D721Med (cell line): Measurements from ENCODE around the gene GZMA.
"Not testable (repeated sequence)": the region's sequence is repeated elsewhere in the genome, so short reads cannot be mapped to it uniquely, and the experiment has no call there.

Experiments used
- DNase-seq: peaks from one replicate; pipeline ENCODE4 v3.0.0; 2011; ENCODE audit warnings: low spot score; ENCODE audit not compliant: insufficient read length
- FAIRE-seq: peaks from 2 replicates; lab custom pipeline; 2011; peaks lifted over from hg19 to GRCh38; lab: Jason Lieb, UNC
- CTCF ChIP-seq: IDR thresholded peaks from 2 replicates; pipeline ENCODE4 v1.5.1; 2012; ENCODE audit warnings: mild to moderate bottlenecking, control low read depth; ENCODE audit not compliant: insufficient read depth; ENCODE audit errors: missing control alignments

Gene GZMA

DNA sequence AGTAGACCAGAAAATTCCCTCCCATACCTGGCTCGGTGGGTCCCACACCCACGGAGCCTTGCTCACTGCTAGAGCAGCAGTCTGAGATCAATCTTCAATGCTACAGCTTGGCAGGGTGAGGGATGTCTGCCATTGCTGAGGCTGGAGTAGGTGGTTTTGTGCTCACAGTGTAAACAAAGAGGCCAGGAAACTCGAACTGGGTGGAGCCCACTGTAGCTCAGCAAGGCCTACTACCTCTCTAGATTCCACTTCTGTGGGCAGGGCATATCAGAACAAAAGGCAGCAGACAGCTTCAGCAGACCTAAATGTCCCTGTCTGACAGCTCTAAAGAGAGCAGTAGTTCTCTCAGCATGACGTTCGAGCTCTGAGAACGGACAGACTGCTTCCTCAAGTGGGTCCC lies 5.6 kb upstream of the GZMA start:
- FAIRE-seq, result no peak
- no peak for DNase-seq
- no peak for TF ChIP-seq CTCF

DNA sequence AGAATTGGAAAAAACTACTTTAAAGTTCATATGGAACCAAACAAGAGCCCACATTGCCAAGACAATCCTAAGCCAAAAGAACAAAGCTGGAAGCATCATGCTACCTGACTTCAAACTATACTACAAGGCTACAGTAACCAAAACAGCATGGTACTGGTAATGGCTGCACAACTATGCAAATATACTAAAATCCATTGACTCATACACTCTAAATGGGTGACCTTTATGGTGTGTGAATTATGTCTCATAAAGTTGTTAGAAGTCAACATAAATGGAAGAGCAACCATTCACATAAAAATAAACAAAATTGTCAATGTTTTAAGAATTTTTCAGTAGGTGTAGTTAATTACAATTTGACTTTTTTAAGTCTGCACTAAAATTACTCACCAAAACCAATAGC lies 1.3 kb upstream of the GZMA start:
- FAIRE-seq, DNase-seq: not testable (repeated sequence)

DNA sequence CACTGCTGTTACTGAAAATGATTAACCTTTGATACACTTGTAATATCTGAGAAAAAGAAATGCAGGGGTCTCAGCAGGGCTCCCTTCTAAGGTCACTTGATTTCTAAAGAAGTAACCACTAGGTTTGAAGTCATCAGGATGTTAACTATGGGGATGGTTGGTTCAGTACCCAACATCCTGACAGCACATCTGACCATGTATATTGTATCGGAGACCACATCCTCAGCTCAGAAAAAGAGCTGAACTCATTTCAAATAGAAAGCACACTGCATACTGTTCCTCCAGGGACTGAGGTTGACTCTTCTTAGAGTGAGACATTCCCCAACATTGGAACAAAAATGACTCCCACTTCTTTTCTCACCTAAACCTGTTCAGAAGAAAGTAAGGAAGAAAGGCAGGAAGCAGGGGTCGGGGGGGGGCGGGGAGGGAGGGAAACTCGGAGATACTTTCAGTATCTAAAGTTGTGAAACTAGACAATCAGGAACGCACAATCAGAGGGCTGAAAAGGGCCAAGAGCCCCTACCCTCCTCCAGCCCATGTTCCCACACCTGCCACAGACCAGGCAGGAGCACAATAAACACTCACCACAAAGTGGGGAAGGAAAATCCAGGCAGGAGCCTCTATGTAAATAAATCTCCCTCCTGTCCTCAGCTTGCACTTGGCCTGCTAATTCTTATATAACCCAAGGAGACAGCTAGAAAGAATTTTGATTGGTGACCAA lies 730 bp upstream of the GZMA start:
- no peak for DNase-seq
- TF ChIP-seq CTCF, result no peak
- no peak for FAIRE-seq

GRCh38 chr5:55104036-55104772 lies 1.8 kb downstream of the GZMA start:
- no peak for FAIRE-seq

GRCh38 chr5:55104946-55105701 lies 2.7 kb downstream of the GZMA start:
- TF ChIP-seq CTCF, result no peak
- no peak for FAIRE-seq

More at GRCh38 chr5:55104036-55104772, 1.8 kb downstream of the GZMA start:
- TF ChIP-seq CTCF, result no peak
- no peak for DNase-seq

GRCh38 chr5:55105976-55106375 lies 3.5 kb downstream of the GZMA start:
- FAIRE-seq, DNase-seq: not testable (repeated sequence)

More at GRCh38 chr5:55104946-55105701, 2.7 kb downstream of the GZMA start:
- no peak for DNase-seq

- DNase-seq (no peak), FAIRE-seq (no peak)
Measured at GRCh38 chr5:55108661-55109060, 6.2 kb downstream of the GZMA start.

More at GRCh38 chr5:55108661-55109060, 6.2 kb downstream of the GZMA start:
- no peak for TF ChIP-seq CTCF
